GM12878 (cell line): ENCODE measurements around the gene SLC4A5. TPM values are rescaled to one million over a fixed set of nuclear protein-coding genes. Genes with fewer than 3 reads are reported as not detected.

Source experiments
- ATAC-seq: fragments of 200-7000 bp; cut with Tn5 transposase; 3 replicates; pipeline ENCODE4 v1.9.1; 2020; ENCODE audit warnings: mild to moderate bottlenecking, moderate library complexity
- BruUV-seq: library from RNA; stranded (reverse); fragments of 400-500 nt; replicated peaks from 2 replicates; lab custom pipeline; 2021; lab: Mats Ljungman, UMichigan
- CTCF ChIA-PET: fragments of 300-600 bp; sonication (Branson Sonifier 250); formaldehyde crosslinking; extraction: SDS; loops from one replicate; lab custom pipeline; 2021; ENCODE audit warnings: inconsistent platforms; lab: Yijun Ruan, JAX
- POLR2A ChIA-PET: fragments of 350-600 bp; formaldehyde crosslinking; extraction: SDS; loops from one replicate; lab custom pipeline; 2021; ENCODE audit warnings: inconsistent platforms; lab: Charles Lee
- RAD21 ChIA-PET: fragments of 300-600 bp; sonication (Branson Sonifier 250); formaldehyde crosslinking; loops from one replicate; lab custom pipeline; 2023; ENCODE audit warnings: antibody characterized with exemption; ENCODE audit not compliant: unreplicated experiment; lab: Charles Lee
- SMC1A ChIA-PET: fragments of 300-600 bp; sonication (Branson Sonifier 250); formaldehyde crosslinking; loops from one replicate; lab custom pipeline; 2023; ENCODE audit not compliant: unreplicated experiment, uncharacterized antibody; lab: Charles Lee
- DNase-seq: peaks from one replicate; pipeline ENCODE4 v3.0.0-alpha.2; 2011; ENCODE audit warnings: low read depth, low spot score
- FAIRE-seq: peaks from 3 replicates; lab custom pipeline; 2011; peaks lifted over from hg19 to GRCh38; lab: Jason Lieb, UNC
- H2AFZ ChIP-seq: 2 replicates; pipeline ENCODE4 v1.6.0; 2011; ENCODE audit warnings: low read depth, low read length, control low read depth; ENCODE audit not compliant: control insufficient read depth
- H3K27ac ChIP-seq: 2 replicates; pipeline ENCODE4 v1.5.1; 2011; ENCODE audit warnings: control low read depth; ENCODE audit not compliant: control insufficient read depth, insufficient read depth
- H3K27me3 ChIP-seq, 2 experiments: replicated peaks in 1 of 2; 2 replicates each; pipeline versions ENCODE4 v1.6.0 to v1.6.1; 2011; ENCODE audit warnings: low read length in 1 of 2; ENCODE audit not compliant: control insufficient read depth in 2 of 2, insufficient read depth in 2 of 2
- H3K36me3 ChIP-seq, 2 experiments: 2 replicates each; pipeline ENCODE4 v1.5.1; 2011; ENCODE audit warnings: low read length in 1 of 2; ENCODE audit not compliant: control insufficient read depth in 2 of 2, insufficient read depth in 2 of 2
- H3K4me1 ChIP-seq: 2 replicates; pipeline ENCODE4 v1.6.1; 2011; ENCODE audit warnings: mild to moderate bottlenecking, low read length, moderate library complexity, mixed read lengths; ENCODE audit not compliant: control insufficient read depth, insufficient read depth
- H3K4me2 ChIP-seq: 2 replicates; pipeline ENCODE4 v1.6.0; 2011; ENCODE audit warnings: control low read depth; ENCODE audit not compliant: control insufficient read depth, insufficient read depth
- H3K4me3 ChIP-seq: fragments of 200-600 bp; sonication (generic); 2 replicates; pipeline ENCODE4 v1.5.1; 2016
- H3K79me2 ChIP-seq: 2 replicates; pipeline ENCODE4 v1.6.0; 2011; ENCODE audit warnings: low read length; ENCODE audit not compliant: control insufficient read depth, insufficient read depth
- H3K9ac ChIP-seq: 2 replicates; pipeline ENCODE4 v1.8.0; 2011; ENCODE audit warnings: low read length, control low read depth, mixed read lengths; ENCODE audit not compliant: control insufficient read depth, insufficient read depth
- H3K9me3 ChIP-seq: replicated peaks from 3 replicates; pipeline ENCODE4 v1.5.1; 2011; ENCODE audit warnings: mild to moderate bottlenecking, low read length; ENCODE audit not compliant: control insufficient read depth, insufficient read depth
- H4K20me1 ChIP-seq: 2 replicates; pipeline ENCODE4 v1.6.0; 2011; ENCODE audit not compliant: control insufficient read depth, insufficient read depth
- EGR1 ChIP-seq, 2 experiments: IDR thresholded peaks; 1 replicate in 1 of 2; 2 replicates in 1 of 2; pipeline ENCODE4 v1.6.1; 2011 to 2012; ENCODE audit warnings: low read depth in 2 of 2, low read length in 2 of 2, borderline replicate concordance in 1 of 2, mild to moderate bottlenecking in 1 of 2, moderate library complexity in 1 of 2
- IRF3 ChIP-seq: fragments of 450-650 bp; IDR thresholded peaks from 2 replicates; pipeline ENCODE4 v1.6.1; 2014; ENCODE audit warnings: mild to moderate bottlenecking
- KLF5 ChIP-seq: fragments of 450-650 bp; IDR thresholded peaks from 2 replicates; pipeline ENCODE4 v1.6.1; 2014; ENCODE audit warnings: mild to moderate bottlenecking; ENCODE audit not compliant: partially characterized antibody
- MAX ChIP-seq: IDR thresholded peaks from 2 replicates; pipeline ENCODE4 v1.6.1; 2012; ENCODE audit warnings: low read depth, low read length, improper control_type of control experiment
- RB1 ChIP-seq: fragments of 450-650 bp; formaldehyde crosslinking; IDR thresholded peaks from 2 replicates; pipeline ENCODE4 v1.6.1; 2017; ENCODE audit warnings: mild to moderate bottlenecking, borderline replicate concordance
- ZBTB33 ChIP-seq: fragments of 450-650 bp; IDR thresholded peaks from 2 replicates; pipeline ENCODE4 v1.6.1; 2017; ENCODE audit warnings: mild to moderate bottlenecking
- ZNF274 ChIP-seq: IDR thresholded peaks from one replicate; pipeline ENCODE4 v1.8.0; 2011; ENCODE audit not compliant: insufficient read length, insufficient read depth
- WGBS: methylation state at CpG from one replicate; pipeline ENCODE4 v1.1.6; 2016; ENCODE audit warnings: low lambda C conversion rate; ENCODE audit not compliant: insufficient replicate concordance, insufficient coverage; ENCODE audit errors: missing lambda C conversion rate; 5-methylcytosine and 5-hydroxymethylcytosine counted together
- in situ Hi-C: fragments of 300-500 bp; cut with MboI; formaldehyde crosslinking; loops from 9 replicates; pipeline ENCODE4 v1.14.3; 2018; ENCODE audit warnings: mixed read lengths
- intact Hi-C: fragments of 100-400 bp; cut with micrococcal nuclease; formaldehyde crosslinking; loops from one replicate; pipeline ENCODE4 v1.14.2; 2022; ENCODE audit not compliant: unreplicated experiment
- polyA plus RNA-seq, 11 experiments: library from polyadenylated mRNA; depleted of rRNA in 4 of 11; unstranded in 6 of 11; stranded (reverse) in 5 of 11; fragments of >200 nt; fragmentation: Nextera tagmentation in 4 of 11; fragmentation: Illumina TruSeq in 1 of 11; extraction: Ambion mirVana in 4 of 11; extraction: Trizol in 1 of 11; gene quantifications; 1 replicate in 1 of 11; 2 replicates in 10 of 11; pipeline versions ENCODE4 v1.2.1 to v1.2.3, GENCODE V29; 2011 to 2016; ENCODE audit warnings: inconsistent platforms in 2 of 11, missing spikeins in 2 of 11, low read depth in 1 of 11
- total RNA-seq, 4 experiments: library from RNA; depleted of rRNA in 3 of 4; stranded (reverse); fragments of >200 nt in 3 of 4; fragmentation: Illumina TruSeq in 1 of 4; extraction: Trizol in 1 of 4; gene quantifications; 2 replicates each; pipeline versions ENCODE4 v1.2.1 to v1.2.3, GENCODE V29; 2013 to 2021

The SLC4A5 gene
- total and polyA plus RNA-seq, 10 of the 15 experiments (the other 5 are each of a cell fraction or from before 2014, with no cell fraction given) = 0.15 to 4.7 (median 1.6) TPM

- H3K79me2 ChIP-seq = no peaks in the 10 kb centered on the region
- no peak overlapping the region for H3K9ac ChIP-seq
- intact Hi-C loops (no loop called here), in situ Hi-C loops (no loop called here)
- H3K4me3 ChIP-seq = no peak overlapping the region
- no TSS peak for BruUV-seq
- no peaks in the 10 kb centered on the region for H3K27me3 ChIP-seq
- TF ChIP-seq ZBTB33 = no peak
- TF ChIP-seq EGR1 (IDR thresholded peaks at IDR 0.05; ENCODE audit: borderline replicate concordance in 1 of 2, low read depth in 2 of 2, low read length in 2 of 2) = no peak
- no peak for TF ChIP-seq KLF5
- no peak for TF ChIP-seq ZNF274
- no peak for TF ChIP-seq RB1
- TF ChIP-seq MAX = no peak
- TF ChIP-seq IRF3 = no peak
- RAD21 ChIA-PET = no interaction called here
- DNase-seq (no peak), ATAC-seq (no peak), FAIRE-seq (no peak)
- no peaks in the 10 kb centered on the region for H4K20me1 ChIP-seq
- H3K36me3 ChIP-seq = no peaks in the 10 kb centered on the region
- CTCF ChIA-PET = interaction anchor here (0.9 to 4.2 kb wide), 3 partner anchors 11 to 21 kb away, joined by 3 to 33 read pairs (median 4); no protein-coding TSS in a partner anchor
- H2AFZ ChIP-seq = no peak overlapping the region
- no peak overlapping the region for H3K4me2 ChIP-seq
- POLR2A ChIA-PET = interaction anchor here (1.2 kb wide), 1 partner anchor 27 kb away, joined by 3 read pairs; no protein-coding TSS in a partner anchor
- WGBS = 16% methylated on average over 2 of the region's 2 CpGs
- H3K27ac ChIP-seq = no peak overlapping the region
- SMC1A ChIA-PET = interaction anchor here (1.1 to 1.2 kb wide), 2 partner anchors 8 to 15 kb away, joined by 3 read pairs; no protein-coding TSS in a partner anchor
- no peaks in the 10 kb centered on the region for H3K4me1 ChIP-seq
- H3K9me3 ChIP-seq = no peaks in the 10 kb centered on the region
These were observed 29.7 kb downstream of the SLC4A5 start for GRCh38 chr2:74313497-74313896.
